Upper lobe of right lung (tissue), 1 donor: Measurements from ENCODE around the gene CBLIF. TPM values are rescaled to one million over a fixed set of nuclear protein-coding genes. Genes with fewer than 3 reads are reported as not detected.

Experiments
- ATAC-seq: fragments of 200-7000 bp; cut with Tn5 transposase; one replicate; pipeline ENCODE4 v1.9.1; 2020; ENCODE audit warnings: mild to moderate bottlenecking, moderate library complexity
- DNase-seq: peaks from one replicate; pipeline ENCODE4 v3.0.0-alpha.2; 2020
- H3K27ac ChIP-seq: fragments of 200-600 bp; one replicate; pipeline ENCODE4 v1.8.0; 2022
- H3K27me3 ChIP-seq: fragments of 200-600 bp; one replicate; pipeline ENCODE4 v1.8.0; 2022; ENCODE audit warnings: mild to moderate bottlenecking
- H3K36me3 ChIP-seq: fragments of 200-600 bp; one replicate; pipeline ENCODE4 v1.8.0; 2022
- H3K4me1 ChIP-seq: fragments of 200-600 bp; one replicate; pipeline ENCODE4 v1.8.0; 2022
- H3K4me3 ChIP-seq: fragments of 200-600 bp; one replicate; pipeline ENCODE4 v1.8.0; 2022; ENCODE audit warnings: mild to moderate bottlenecking
- H3K9me3 ChIP-seq: fragments of 200-600 bp; one replicate; pipeline ENCODE4 v1.8.0; 2022
- CTCF ChIP-seq: fragments of 200-600 bp; IDR thresholded peaks from one replicate; pipeline ENCODE4 v1.8.0; 2022; ENCODE audit warnings: antibody characterized with exemption
- intact Hi-C: fragments of 100-400 bp; cut with DNase I; formaldehyde crosslinking; loops from one replicate; pipeline ENCODE4 v1.11.0; 2022
- total RNA-seq: library from RNA; stranded (reverse); fragmentation: NEBNext Ultra II Directional; extraction: Animal tissue kit (Norgen Biotek cat#: 25700); gene quantifications from one replicate; pipeline ENCODE4 v1.2.1, GENCODE V29; 2021
- donor health status: DM: no; HTN: yes; CAD: no; lungs with severe emphysema.

The CBLIF gene
- total RNA-seq, 1 donor from 2014 or later = not detected

GRCh38 chr11:59783632-59784090 lies 61.6 kb downstream of the CBLIF start:
- intact Hi-C loops = no loop called here
- Histone ChIP-seq H3K27ac (no peak overlapping the region), H3K4me3 (no peak overlapping the region), H3K27me3 (no peaks in the 10 kb centered on the region), H3K36me3 (peaks cover 13% of the 10 kb centered on the region), H3K4me1 (peaks cover 20% of the 10 kb centered on the region), H3K9me3 (no peaks in the 10 kb centered on the region)
- no peak for TF ChIP-seq CTCF
- ATAC-seq (no peak), DNase-seq (no peak)

GRCh38 chr11:59782080-59782479 lies 63.2 kb downstream of the CBLIF start:
- no peaks in the 10 kb centered on the region for H3K36me3 ChIP-seq
- DNase-seq = no peak
- H3K4me3 ChIP-seq = no peak overlapping the region
- no peak for ATAC-seq
- no peaks in the 10 kb centered on the region for H3K9me3 ChIP-seq
- intact Hi-C loops = no loop called here
- H3K27me3 ChIP-seq = no peaks in the 10 kb centered on the region
- H3K27ac ChIP-seq = no peak overlapping the region
- peaks cover 17% of the 10 kb centered on the region for H3K4me1 ChIP-seq
- no peak for TF ChIP-seq CTCF

GRCh38 chr11:59779487-59779886 lies 65.8 kb downstream of the CBLIF start:
- H3K36me3 ChIP-seq = peaks cover 19% of the 10 kb centered on the region
- no peak for DNase-seq
- ATAC-seq = no peak
- H3K9me3 ChIP-seq = no peaks in the 10 kb centered on the region
- no peak overlapping the region for H3K27ac ChIP-seq
- intact Hi-C loops = no loop called here
- H3K4me3 ChIP-seq = no peak overlapping the region
- no peaks in the 10 kb centered on the region for H3K27me3 ChIP-seq
- H3K4me1 ChIP-seq = peaks cover 13% of the 10 kb centered on the region
- no peak for TF ChIP-seq CTCF

Other genes with a start within 250 kb of the CBLIF start
- 39.9 TPM for gene OSBP, start 229.7 kb downstream of the CBLIF start, total RNA-seq
- gene PATL1, start 176.5 kb downstream of the CBLIF start, total RNA-seq = 35.9 TPM
- not detected for gene OR10V1, start 131.7 kb downstream of the CBLIF start, total RNA-seq
- 75.1 TPM for gene STX3, start 90.1 kb downstream of the CBLIF start, total RNA-seq
- 30.1 TPM for gene MRPL16, start 34.7 kb downstream of the CBLIF start, total RNA-seq
- gene TCN1, start 21.0 kb upstream of the CBLIF start, total RNA-seq = not detected
- gene OOSP3, start 33.3 kb upstream of the CBLIF start, total RNA-seq = not detected
- gene OOSP1, start 92.9 kb upstream of the CBLIF start, total RNA-seq = not detected
- gene OOSP4A, start 118.5 kb upstream of the CBLIF start, total RNA-seq = not detected
- gene OOSP4B, start 171.7 kb upstream of the CBLIF start, total RNA-seq = not detected
- not detected for gene OOSP2, start 194.9 kb upstream of the CBLIF start, total RNA-seq
- gene MS4A3, start 211.2 kb upstream of the CBLIF start, total RNA-seq = not detected
- 20.6 TPM for gene MS4A2, start 243.2 kb upstream of the CBLIF start, total RNA-seq